HG02798 (cell line): ENCODE data around the gene USP17L19.
"Not testable (repeated sequence)": the region's sequence is repeated elsewhere in the genome, so short reads cannot be mapped to it uniquely, and the experiment has no call there.

Experiments used
- ATAC-seq: cut with Tn5 transposase; IDR thresholded peaks from one replicate; pipeline ENCODE4 v1.9.1; 2021; ENCODE audit warnings: mild to moderate bottlenecking; ENCODE audit not compliant: unreplicated experiment, poor library complexity

The USP17L19 gene, protein sequence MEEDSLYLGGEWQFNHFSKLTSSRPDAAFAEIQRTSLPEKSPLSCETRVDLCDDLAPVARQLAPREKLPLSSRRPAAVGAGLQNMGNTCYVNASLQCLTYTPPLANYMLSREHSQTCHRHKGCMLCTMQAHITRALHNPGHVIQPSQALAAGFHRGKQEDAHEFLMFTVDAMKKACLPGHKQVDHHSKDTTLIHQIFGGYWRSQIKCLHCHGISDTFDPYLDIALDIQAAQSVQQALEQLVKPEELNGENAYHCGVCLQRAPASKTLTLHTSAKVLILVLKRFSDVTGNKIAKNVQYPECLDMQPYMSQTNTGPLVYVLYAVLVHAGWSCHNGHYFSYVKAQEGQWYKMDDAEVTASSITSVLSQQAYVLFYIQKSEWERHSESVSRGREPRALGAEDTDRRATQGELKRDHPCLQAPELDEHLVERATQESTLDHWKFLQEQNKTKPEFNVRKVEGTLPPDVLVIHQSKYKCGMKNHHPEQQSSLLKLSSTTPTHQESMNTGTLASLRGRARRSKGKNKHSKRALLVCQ

DNA sequence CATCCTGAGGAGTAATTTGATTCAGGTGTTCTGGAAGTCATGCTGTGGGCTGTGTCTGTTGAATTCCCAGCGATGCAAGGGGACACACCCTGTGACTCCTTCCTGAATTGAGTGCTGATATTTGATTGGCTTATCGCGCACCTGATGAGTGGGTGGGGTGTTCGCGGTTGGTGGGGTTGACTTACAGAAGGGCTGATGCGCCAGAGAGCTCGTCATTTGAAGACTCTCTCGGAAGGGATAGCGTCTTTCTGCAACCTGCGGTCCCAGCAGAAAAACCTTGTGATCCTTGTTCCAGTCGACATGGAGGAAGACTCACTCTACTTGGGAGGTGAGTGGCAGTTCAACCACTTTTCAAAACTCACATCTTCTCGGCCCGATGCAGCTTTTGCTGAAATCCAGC is at the start of gene USP17L19:
Gene USP17L19, plus strand, starts transcription at position 301 of the 400 bp plus-strand sequence. Its CDS starts 0 bp downstream, at position 301.
- not testable (repeated sequence) for ATAC-seq

DNA sequence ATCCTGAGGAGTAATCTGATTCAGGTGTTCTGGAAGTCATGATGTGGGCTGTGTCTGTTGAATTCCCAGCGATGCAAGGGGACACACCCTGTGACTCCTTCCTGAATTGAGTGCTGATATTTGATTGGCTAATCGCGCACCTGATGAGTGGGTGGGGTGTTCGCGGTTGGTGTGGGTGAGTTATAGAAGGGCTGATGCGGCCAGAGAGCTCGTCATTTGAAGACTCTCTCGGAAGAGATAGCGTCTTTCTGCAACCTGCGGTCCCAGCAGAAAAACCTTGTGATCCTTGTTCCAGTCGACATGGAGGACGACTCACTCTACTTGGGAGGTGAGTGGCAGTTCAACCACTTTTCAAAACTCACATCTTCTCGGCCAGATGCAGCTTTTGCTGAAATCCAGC is 42.8 kb upstream of the USP17L19 start, which contains the start of gene USP17L10:
Gene USP17L10, plus strand, starts transcription at position 301 of the 400 bp plus-strand sequence. Its CDS starts 0 bp downstream, at position 301.
- not testable (repeated sequence) for ATAC-seq

DNA sequence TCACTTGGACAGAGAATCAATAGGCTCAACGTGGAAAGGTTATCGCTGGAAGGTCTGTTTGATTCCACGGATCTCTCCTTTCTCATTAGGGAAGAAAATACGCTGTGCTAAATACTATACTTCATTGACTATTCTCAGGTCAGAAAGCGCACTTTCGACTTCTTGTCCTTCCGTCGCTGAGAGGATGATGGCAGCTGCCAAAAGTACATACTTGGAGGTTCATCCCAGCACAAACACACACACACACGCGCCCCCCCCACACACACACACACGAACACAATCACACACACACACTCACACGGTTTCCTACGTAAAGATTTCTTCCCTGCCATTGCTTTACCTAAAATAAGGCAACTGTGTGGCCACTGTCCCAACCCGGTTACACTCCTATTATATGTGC is 38.5 kb upstream of the USP17L19 start:
- ATAC-seq = not testable (repeated sequence)

DNA sequence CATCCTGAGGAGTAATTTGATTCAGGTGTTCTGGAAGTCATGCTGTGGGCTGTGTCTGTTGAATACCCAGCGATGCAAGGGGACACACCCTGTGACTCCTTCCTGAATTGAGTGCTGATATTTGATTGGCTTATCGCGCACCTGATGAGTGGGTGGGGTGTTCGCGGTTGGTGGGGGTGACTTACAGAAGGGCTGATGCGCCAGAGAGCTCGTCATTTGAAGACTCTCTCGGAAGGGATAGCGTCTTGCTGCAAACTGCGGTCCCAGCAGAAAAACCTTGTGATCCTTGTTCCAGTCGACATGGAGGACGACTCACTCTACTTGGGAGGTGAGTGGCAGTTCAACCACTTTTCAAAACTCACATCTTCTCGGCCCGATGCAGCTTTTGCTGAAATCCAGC is 38.1 kb upstream of the USP17L19 start, which contains the start of gene USP17L11:
Gene USP17L11, plus strand, starts transcription at position 301 of the 400 bp plus-strand sequence. Its CDS starts 0 bp downstream, at position 301.
- ATAC-seq = not testable (repeated sequence)

DNA sequence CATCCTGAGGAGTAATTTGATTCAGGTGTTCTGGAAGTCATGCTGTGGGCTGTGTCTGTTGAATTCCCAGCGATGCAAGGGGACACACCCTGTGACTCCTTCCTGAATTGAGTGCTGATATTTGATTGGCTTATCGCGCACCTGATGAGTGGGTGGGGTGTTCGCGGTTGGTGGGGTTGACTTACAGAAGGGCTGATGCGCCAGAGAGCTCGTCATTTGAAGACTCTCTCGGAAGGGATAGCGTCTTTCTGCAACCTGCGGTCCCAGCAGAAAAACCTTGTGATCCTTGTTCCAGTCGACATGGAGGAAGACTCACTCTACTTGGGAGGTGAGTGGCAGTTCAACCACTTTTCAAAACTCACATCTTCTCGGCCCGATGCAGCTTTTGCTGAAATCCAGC is 33.3 kb upstream of the USP17L19 start, which contains the start of gene USP17L12:
Gene USP17L12, plus strand, starts transcription at position 301 of the 400 bp plus-strand sequence. Its CDS starts 0 bp downstream, at position 301.
- ATAC-seq = not testable (repeated sequence)

DNA sequence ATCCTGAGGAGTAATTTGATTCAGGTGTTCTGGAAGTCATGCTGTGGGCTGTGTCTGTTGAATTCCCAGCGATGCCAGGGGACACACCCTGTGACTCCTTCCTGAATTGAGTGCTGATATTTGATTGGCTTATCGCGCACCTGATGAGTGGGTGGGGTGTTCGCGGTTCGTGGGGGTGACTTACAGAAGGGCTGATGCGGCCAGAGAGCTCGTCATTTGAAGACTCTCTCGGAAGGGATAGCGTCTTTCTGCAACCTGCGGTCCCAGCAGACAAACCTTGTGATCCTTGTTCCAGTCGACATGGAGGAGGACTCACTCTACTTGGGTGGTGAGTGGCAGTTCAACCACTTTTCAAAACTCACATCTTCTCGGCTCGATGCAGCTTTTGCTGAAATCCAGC is 28.6 kb upstream of the USP17L19 start, which contains the start of gene USP17L13:
Gene USP17L13, plus strand, starts transcription at position 301 of the 400 bp plus-strand sequence. Its CDS starts 0 bp downstream, at position 301.
- not testable (repeated sequence) for ATAC-seq

DNA sequence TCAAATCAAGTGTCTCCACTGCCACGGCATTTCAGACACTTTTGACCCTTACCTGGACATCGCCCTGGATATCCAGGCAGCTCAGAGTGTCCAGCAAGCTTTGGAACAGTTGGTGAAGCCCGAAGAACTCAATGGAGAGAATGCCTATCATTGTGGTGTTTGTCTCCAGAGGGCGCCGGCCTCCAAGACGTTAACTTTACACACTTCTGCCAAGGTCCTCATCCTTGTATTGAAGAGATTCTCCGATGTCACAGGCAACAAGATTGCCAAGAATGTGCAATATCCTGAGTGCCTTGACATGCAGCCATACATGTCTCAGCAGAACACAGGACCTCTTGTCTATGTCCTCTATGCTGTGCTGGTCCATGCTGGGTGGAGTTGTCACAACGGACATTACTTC is 22.9 kb upstream of the USP17L19 start:
- ATAC-seq = not testable (repeated sequence)

DNA sequence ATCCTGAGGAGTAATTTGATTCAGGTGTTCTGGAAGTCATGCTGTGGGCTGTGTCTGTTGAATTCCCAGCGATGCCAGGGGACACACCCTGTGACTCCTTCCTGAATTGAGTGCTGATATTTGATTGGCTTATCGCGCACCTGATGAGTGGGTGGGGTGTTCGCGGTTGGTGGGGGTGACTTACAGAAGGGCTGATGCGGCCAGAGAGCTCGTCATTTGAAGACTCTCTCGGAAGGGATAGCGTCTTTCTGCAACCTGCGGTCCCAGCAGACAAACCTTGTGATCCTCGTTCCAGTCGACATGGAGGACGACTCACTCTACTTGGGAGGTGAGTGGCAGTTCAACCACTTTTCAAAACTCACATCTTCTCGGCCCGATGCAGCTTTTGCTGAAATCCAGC is 19.1 kb upstream of the USP17L19 start, which contains the start of gene USP17L15:
Gene USP17L15, plus strand, starts transcription at position 301 of the 400 bp plus-strand sequence. Its CDS starts 0 bp downstream, at position 301.
- not testable (repeated sequence) for ATAC-seq

DNA sequence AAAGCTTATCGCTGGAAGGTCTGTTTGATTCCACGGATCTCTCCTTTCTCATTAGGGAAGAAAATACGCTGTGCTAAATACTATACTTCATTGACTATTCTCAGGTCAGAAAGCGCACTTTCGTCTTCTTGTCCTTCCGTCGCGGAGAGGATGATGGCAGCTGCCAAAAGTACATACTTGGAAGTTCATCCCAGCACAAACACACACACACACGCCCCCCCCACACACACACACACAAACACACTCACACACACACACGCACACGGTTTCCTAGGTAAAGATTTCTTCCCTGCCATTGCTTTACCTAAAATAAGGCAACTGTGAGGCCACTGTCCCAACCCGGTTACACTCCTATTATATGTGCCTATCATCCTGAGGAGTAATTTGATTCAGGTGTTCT is 14.7 kb upstream of the USP17L19 start:
- ATAC-seq = not testable (repeated sequence)

DNA sequence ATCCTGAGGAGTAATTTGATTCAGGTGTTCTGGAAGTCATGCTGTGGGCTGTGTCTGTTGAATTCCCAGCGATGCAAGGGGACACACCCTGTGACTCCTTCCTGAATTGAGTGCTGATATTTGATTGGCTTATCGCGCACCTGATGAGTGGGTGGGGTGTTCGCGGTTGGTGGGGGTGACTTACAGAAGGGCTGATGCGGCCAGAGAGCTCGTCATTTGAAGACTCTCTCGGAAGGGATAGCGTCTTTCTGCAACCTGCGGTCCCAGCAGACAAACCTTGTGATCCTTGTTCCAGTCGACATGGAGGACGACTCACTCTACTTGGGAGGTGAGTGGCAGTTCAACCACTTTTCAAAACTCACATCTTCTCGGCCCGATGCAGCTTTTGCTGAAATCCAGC is 9.6 kb upstream of the USP17L19 start, which contains the start of gene USP17L17:
Gene USP17L17, plus strand, starts transcription at position 301 of the 400 bp plus-strand sequence. Its CDS starts 0 bp downstream, at position 301.
- ATAC-seq = not testable (repeated sequence)

DNA sequence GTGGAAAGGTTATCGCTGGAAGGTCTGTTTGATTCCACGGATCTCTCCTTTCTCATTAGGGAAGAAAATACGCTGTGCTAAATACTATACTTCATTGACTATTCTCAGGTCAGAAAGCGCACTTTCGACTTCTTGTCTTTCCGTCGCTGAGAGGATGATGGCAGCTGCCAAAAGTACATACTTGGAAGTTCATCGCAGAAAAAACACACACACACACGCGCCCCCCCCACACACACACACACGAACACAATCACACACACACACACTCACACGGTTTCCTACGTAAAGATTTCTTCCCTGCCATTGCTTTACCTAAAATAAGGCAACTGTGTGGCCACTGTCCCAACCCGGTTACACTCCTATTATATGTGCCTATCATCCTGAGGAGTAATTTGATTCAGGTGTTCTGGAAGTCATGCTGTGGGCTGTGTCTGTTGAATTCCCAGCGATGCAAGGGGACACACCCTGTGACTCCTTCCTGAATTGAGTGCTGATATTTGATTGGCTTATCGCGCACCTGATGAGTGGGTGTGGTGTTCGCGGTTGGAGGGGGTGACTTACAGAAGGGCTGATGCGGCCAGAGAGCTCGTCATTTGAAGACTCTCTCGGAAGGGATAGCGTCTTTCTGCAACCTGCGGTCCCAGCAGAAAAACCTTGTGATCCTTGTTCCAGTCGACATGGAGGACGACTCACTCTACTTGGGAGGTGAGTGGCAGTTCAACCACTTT is 5.1 kb upstream of the USP17L19 start, which contains the start of gene USP17L18:
Gene USP17L18, plus strand, starts transcription at position 678 of the 728 bp plus-strand sequence. Its CDS starts 0 bp downstream, at position 678.
- ATAC-seq = not testable (repeated sequence)

DNA sequence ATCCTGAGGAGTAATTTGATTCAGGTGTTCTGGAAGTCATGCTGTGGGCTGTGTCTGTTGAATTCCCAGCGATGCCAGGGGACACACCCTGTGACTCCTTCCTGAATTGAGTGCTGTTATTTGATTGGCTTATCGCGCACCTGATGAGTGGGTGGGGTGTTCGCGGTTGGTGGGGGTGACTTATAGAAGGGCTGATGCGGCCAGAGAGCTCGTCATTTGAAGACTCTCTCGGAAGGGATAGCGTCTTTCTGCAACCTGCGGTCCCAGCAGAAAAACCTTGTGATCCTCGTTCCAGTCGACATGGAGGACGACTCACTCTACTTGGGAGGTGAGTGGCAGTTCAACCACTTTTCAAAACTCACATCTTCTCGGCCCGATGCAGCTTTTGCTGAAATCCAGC is 4.6 kb downstream of the USP17L19 start, which contains the start of gene USP17L20:
Gene USP17L20, plus strand, starts transcription at position 301 of the 400 bp plus-strand sequence. Its CDS starts 0 bp downstream, at position 301.
- ATAC-seq = not testable (repeated sequence)

DNA sequence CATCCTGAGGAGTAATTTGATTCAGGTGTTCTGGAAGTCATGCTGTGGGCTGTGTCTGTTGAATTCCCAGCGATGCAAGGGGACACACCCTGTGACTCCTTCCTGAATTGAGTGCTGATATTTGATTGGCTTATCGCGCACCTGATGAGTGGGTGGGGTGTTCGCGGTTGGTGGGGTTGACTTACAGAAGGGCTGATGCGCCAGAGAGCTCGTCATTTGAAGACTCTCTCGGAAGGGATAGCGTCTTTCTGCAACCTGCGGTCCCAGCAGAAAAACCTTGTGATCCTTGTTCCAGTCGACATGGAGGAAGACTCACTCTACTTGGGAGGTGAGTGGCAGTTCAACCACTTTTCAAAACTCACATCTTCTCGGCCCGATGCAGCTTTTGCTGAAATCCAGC is 9.4 kb downstream of the USP17L19 start, which contains the start of gene USP17L21:
Gene USP17L21, plus strand, starts transcription at position 301 of the 400 bp plus-strand sequence. Its CDS starts 0 bp downstream, at position 301.
- not testable (repeated sequence) for ATAC-seq

DNA sequence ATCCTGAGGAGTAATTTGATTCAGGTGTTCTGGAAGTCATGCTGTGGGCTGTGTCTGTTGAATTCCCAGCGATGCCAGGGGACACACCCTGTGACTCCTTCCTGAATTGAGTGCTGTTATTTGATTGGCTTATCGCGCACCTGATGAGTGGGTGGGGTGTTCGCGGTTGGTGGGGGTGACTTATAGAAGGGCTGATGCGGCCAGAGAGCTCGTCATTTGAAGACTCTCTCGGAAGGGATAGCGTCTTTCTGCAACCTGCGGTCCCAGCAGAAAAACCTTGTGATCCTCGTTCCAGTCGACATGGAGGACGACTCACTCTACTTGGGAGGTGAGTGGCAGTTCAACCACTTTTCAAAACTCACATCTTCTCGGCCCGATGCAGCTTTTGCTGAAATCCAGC is 14.1 kb downstream of the USP17L19 start, which contains the start of gene USP17L22:
Gene USP17L22, plus strand, starts transcription at position 301 of the 400 bp plus-strand sequence. Its CDS starts 0 bp downstream, at position 301.
- ATAC-seq = not testable (repeated sequence)

DNA sequence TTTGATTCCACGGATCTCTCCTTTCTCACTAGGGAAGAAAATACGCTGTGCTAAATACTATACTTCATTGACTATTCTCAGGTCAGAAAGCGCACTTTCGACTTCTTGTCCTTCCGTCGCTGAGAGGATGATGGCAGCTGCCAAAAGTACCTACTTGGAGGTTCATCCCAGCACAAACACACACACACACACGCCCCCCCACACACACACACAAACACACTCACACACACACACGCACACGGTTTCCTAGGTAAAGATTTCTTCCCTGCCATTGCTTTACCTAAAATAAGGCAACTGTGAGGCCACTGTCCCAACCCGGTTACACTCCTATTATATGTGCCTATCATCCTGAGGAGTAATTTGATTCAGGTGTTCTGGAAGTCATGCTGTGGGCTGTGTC is 18.5 kb downstream of the USP17L19 start:
- ATAC-seq = not testable (repeated sequence)
